ENCODE results near the gene BARHL2.

The BARHL2 gene

DNA sequence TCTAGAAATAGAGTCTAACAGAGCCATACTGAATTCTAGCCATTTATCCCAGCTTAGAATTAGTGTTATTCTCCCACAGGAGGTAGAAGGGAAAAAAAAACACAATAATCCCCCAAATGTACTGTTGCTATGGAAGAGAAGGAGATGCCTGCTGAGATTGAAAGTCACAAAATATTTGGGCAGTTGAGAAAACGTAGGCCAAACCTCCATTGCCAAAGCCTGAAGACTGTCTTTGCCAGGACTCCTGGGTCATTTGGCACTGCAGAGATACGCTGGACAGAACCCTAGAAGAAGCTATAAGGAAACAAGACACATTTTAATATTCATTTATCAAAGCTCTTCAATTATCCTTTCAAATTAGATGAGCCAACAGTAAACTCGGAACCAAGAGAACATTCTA, 22.3 kb downstream of the BARHL2 start:
- no peak overlapping the region for H3K27ac Mint-ChIP-seq (ENCODE audit: low read depth)
- no peaks in the 10 kb centered on the region for H3K36me3 Mint-ChIP-seq (ENCODE audit: insufficient read depth)
- H3K27me3 Mint-ChIP-seq = peaks cover 35% of the 10 kb centered on the region
- DNase-seq (ENCODE audit: low spot score in 2 of 2) (no peak), ATAC-seq (replicated peaks; ENCODE audit: extremely low read depth, poor library complexity, severe bottlenecking) (no peak)
- no peaks in the 10 kb centered on the region for H3K4me1 Mint-ChIP-seq
- H3K4me3 Mint-ChIP-seq = no peak overlapping the region
- no peaks in the 10 kb centered on the region for H3K9me3 Mint-ChIP-seq

GRCh38 chr1:90687747-90688146, 29.4 kb downstream of the BARHL2 start:
- no peak overlapping the region for H3K27ac Mint-ChIP-seq (ENCODE audit: low read depth)
- DNase-seq (ENCODE audit: low spot score in 2 of 2) (no peak), ATAC-seq (replicated peaks; ENCODE audit: extremely low read depth, poor library complexity, severe bottlenecking) (no peak)
- no peaks in the 10 kb centered on the region for H3K4me1 Mint-ChIP-seq
- H3K36me3 Mint-ChIP-seq (ENCODE audit: insufficient read depth) = no peaks in the 10 kb centered on the region
- H3K9me3 Mint-ChIP-seq = no peaks in the 10 kb centered on the region
- no peak overlapping the region for H3K4me3 Mint-ChIP-seq
- peaks cover 36% of the 10 kb centered on the region for H3K27me3 Mint-ChIP-seq

DNA sequence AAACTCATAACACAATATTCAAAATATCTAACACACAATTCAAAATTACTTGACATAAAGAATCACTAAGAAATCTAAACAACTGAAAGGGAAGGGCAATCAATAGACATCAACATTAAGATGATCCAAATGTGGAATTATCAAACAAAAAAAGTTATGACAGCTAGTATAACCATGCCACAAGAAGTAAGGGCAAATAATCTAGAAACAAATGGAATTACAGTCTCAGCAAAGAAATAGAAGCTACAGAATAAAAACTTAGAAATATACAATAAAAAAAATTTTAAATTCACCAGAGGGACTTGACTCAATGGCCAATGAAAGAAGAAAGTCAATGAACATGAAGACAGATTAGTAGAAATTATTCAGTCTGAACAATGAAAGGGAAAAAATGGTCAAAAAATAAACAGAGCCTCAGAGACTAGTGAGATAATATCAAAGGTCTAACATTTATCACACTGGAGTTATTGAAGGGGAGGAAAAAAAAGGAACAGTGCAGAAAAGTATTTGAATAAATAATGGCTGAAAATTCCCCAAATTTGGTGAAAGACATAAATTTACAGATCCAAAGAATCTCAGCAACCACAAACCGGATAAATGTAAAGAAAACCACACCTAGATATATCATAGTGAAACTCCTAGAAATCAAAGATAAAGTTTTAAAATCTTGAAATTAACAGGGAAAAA, 41.8 kb downstream of the BARHL2 start:
- no peak for DNase-seq (ENCODE audit: low spot score in 2 of 2)
- H3K9me3 Mint-ChIP-seq = peaks cover 26% of the 10 kb centered on the region
- ATAC-seq (replicated peaks; ENCODE audit: extremely low read depth, poor library complexity, severe bottlenecking) = no peak
- no peak overlapping the region for H3K4me3 Mint-ChIP-seq
- H3K27me3 Mint-ChIP-seq = peaks cover 78% of the 10 kb centered on the region
- H3K27ac Mint-ChIP-seq (ENCODE audit: low read depth) = no peak overlapping the region
- H3K4me1 Mint-ChIP-seq = no peaks in the 10 kb centered on the region
- no peaks in the 10 kb centered on the region for H3K36me3 Mint-ChIP-seq (ENCODE audit: insufficient read depth)

DNA sequence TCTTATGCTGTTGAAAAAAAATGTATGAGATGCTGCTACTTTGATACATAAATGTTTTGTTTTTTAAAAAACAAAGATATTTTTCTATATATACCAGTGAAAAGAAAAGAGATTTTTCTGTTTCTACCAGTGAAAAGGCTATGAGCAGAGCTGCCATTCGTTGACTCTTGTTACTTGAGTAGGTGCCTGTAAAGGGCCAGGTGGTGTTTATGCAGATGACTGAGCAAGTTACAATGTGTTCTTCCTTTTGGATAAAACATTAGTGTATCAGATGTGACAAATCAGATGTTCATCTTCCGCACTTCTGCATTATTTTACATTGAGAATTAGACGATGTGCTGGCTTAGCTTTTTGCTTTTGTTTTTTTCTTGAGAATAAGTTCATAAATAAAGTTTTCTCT, 45.4 kb downstream of the BARHL2 start:
- DNase-seq (ENCODE audit: low spot score in 2 of 2) = no peak
- Mint-ChIP-seq H3K4me3 (no peak overlapping the region), H3K36me3 (ENCODE audit: insufficient read depth) (no peaks in the 10 kb centered on the region), H3K27ac (ENCODE audit: low read depth) (no peak overlapping the region), H3K9me3 (peaks cover 26% of the 10 kb centered on the region), H3K4me1 (no peaks in the 10 kb centered on the region), H3K27me3 (peaks cover 69% of the 10 kb centered on the region)
- ATAC-seq (replicated peaks; ENCODE audit: extremely low read depth, poor library complexity, severe bottlenecking) = no peak

GRCh38 chr1:90671251-90671650, 45.9 kb downstream of the BARHL2 start:
- H3K27me3 Mint-ChIP-seq = peaks cover 67% of the 10 kb centered on the region
- peaks cover 23% of the 10 kb centered on the region for H3K9me3 Mint-ChIP-seq
- H3K27ac Mint-ChIP-seq (ENCODE audit: low read depth) = no peak overlapping the region
- no peak for DNase-seq (ENCODE audit: low spot score in 2 of 2)
- ATAC-seq (replicated peaks; ENCODE audit: extremely low read depth, poor library complexity, severe bottlenecking) = no peak
- H3K4me3 Mint-ChIP-seq = no peak overlapping the region
- H3K4me1 Mint-ChIP-seq = no peaks in the 10 kb centered on the region
- H3K36me3 Mint-ChIP-seq (ENCODE audit: insufficient read depth) = no peaks in the 10 kb centered on the region

Data from central memory CD8-positive, alpha-beta T cell (primary cell).